ENCODE results near the gene GPR173.

GRCh38 chrX:53036149-53036548 is 12.4 kb upstream of the GPR173 start:
- no peak for TF ChIP-seq CTCF (tag by site-specific recombination; IDR thresholded peaks at IDR 0.05)
- TF ChIP-seq ZIC2 (tag by site-specific recombination; IDR thresholded peaks at IDR 0.05) = no peak
- TF ChIP-seq ZBTB21 (tag by site-specific recombination; IDR thresholded peaks at IDR 0.05) = no peak
- no peak for TF ChIP-seq ZNF585B (tag by site-specific recombination; IDR thresholded peaks at IDR 0.05)
- TF ChIP-seq PRDM1 (tag by site-specific recombination; IDR thresholded peaks at IDR 0.05) = no peak
- TF ChIP-seq ZNF701 (tag by site-specific recombination; IDR thresholded peaks at IDR 0.05) = no peak
- TF ChIP-seq PRDM4 (tag by site-specific recombination; IDR thresholded peaks at IDR 0.05) = no peak
- no peak for TF ChIP-seq ZNF768 (tag by site-specific recombination; IDR thresholded peaks at IDR 0.05)
- TF ChIP-seq ZNF311 (tag by site-specific recombination; IDR thresholded peaks at IDR 0.05; ENCODE audit: borderline replicate concordance) = no peak
- no peak for TF ChIP-seq ZNF76 (tag by site-specific recombination; IDR thresholded peaks at IDR 0.05; ENCODE audit: borderline replicate concordance, low read depth)
- no peak for TF ChIP-seq ZNF423 (tag by site-specific recombination; IDR thresholded peaks at IDR 0.05)
- TF ChIP-seq ZNF704 (tag by site-specific recombination; IDR thresholded peaks at IDR 0.05) = no peak
